Prostate gland (tissue), 2 donors: ENCODE results near the gene DUSP12. TPM values are rescaled to one million over a fixed set of nuclear protein-coding genes. Genes with fewer than 3 reads are reported as not detected.

Source experiments
- DNase-seq: peaks from one replicate; pipeline ENCODE4 v3.0.0-alpha.2; 2019; ENCODE audit warnings: low spot score
- H3K27ac ChIP-seq, 2 donors: fragments of 200-600 bp; sonication (generic); 2 replicates each; pipeline ENCODE4 v1.5.1; 2017 to 2019
- H3K27me3 ChIP-seq: fragments of 200-600 bp; sonication (generic); replicated peaks from 2 replicates; pipeline ENCODE4 v1.5.1; 2019; ENCODE audit not compliant: insufficient read depth
- H3K36me3 ChIP-seq, 2 donors: fragments of 200-600 bp; sonication (generic); 1 replicate in 1 of 2; 2 replicates in 1 of 2; pipeline versions ENCODE4 v1.5.1 to v1.8.1; 2017 to 2019
- H3K4me1 ChIP-seq: fragments of 200-600 bp; sonication (generic); replicated peaks from 2 replicates; pipeline ENCODE4 v1.5.1; 2019
- H3K4me3 ChIP-seq, 2 donors: fragments of 200-600 bp; sonication (generic); 2 replicates each; pipeline ENCODE4 v1.5.1; 2017 to 2019
- H3K9me3 ChIP-seq: fragments of 200-600 bp; sonication (generic); 2 replicates; pipeline ENCODE4 v1.5.1; 2017
- CTCF ChIP-seq, 4 experiments: fragments of 200-600 bp in 2 of 4; fragments of 450-650 bp in 2 of 4; sonication (generic) in 2 of 4; IDR thresholded peaks; 1 replicate in 3 of 4; 2 replicates in 1 of 4; pipeline ENCODE4 v1.5.1; 2016 to 2019; ENCODE audit warnings: antibody characterized with exemption in 4 of 4, mild to moderate bottlenecking in 2 of 4, moderate library complexity in 2 of 4
- POLR2A ChIP-seq: fragments of 450-650 bp; IDR thresholded peaks from one replicate; pipeline ENCODE4 v1.6.1; 2016; ENCODE audit warnings: antibody characterized with exemption, mild to moderate bottlenecking
- POLR2AphosphoS5 ChIP-seq: sonication (generic); formaldehyde crosslinking; IDR thresholded peaks from one replicate; pipeline ENCODE4 v1.6.1; 2017; ENCODE audit warnings: antibody characterized with exemption
- WGBS: methylation state at CpG from one replicate; pipeline ENCODE4 v1.1.5; 2018; 5-methylcytosine and 5-hydroxymethylcytosine counted together
- intact Hi-C: fragments of 100-400 bp; cut with DNase I; formaldehyde crosslinking; loops from one replicate; pipeline ENCODE4 v1.14.2; 2022
- total RNA-seq, 2 donors: library from RNA; depleted of rRNA; stranded (reverse); fragments of >200 nt; gene quantifications; one replicate each; pipeline ENCODE4 v1.1.0, GENCODE V29; 2016

DUSP12 gene
- total RNA-seq, 2 donors from 2014 or later = 34.4 to 35.6 TPM

- no peaks in the 10 kb centered on the region for H3K4me1 ChIP-seq
- no peak overlapping the region for H3K4me3 ChIP-seq
- WGBS = 89% methylated on average over 1 of the region's 1 CpG
- no peaks in the 10 kb centered on the region for H3K9me3 ChIP-seq
- no peaks in the 10 kb centered on the region for H3K27me3 ChIP-seq
- H3K36me3 ChIP-seq = no peaks in the 10 kb centered on the region
- H3K27ac ChIP-seq = no peak overlapping the region
- TF ChIP-seq POLR2AphosphoS5 = no peak
- intact Hi-C loops = no loop called here
- DNase-seq = no peak
Observed at GRCh38 chr1:161784968-161785367, 35.4 kb downstream of the DUSP12 start.

GRCh38 chr1:161787355-161787754 is 37.8 kb downstream of the DUSP12 start:
- DNase-seq = no peak
- Histone ChIP-seq H3K4me3 (no peak overlapping the region), H3K36me3 (no peaks in the 10 kb centered on the region), H3K9me3 (no peaks in the 10 kb centered on the region), H3K27me3 (no peaks in the 10 kb centered on the region), H3K27ac (no peak overlapping the region), H3K4me1 (no peaks in the 10 kb centered on the region)
- 78% methylated on average over 4 of the region's 4 CpGs for WGBS
- TF ChIP-seq POLR2AphosphoS5 = no peak
- no peak for TF ChIP-seq CTCF (IDR thresholded peaks at IDR 0.05)
- no peak for TF ChIP-seq POLR2A
- intact Hi-C loops = no loop called here

- Histone ChIP-seq H3K27ac (no peak overlapping the region), H3K4me3 (no peak overlapping the region), H3K4me1 (no peaks in the 10 kb centered on the region), H3K9me3 (no peaks in the 10 kb centered on the region), H3K27me3 (no peaks in the 10 kb centered on the region), H3K36me3 (no peaks in the 10 kb centered on the region)
- 84% methylated on average over 4 of the region's 4 CpGs for WGBS
- TF ChIP-seq POLR2AphosphoS5 = no peak
- TF ChIP-seq CTCF (IDR thresholded peaks at IDR 0.05) = no peak
- TF ChIP-seq POLR2A = no peak
- DNase-seq = no peak
- intact Hi-C loops = loop anchor here (10.0 kb wide), 1 partner anchor 64 kb away; no protein-coding TSS in a partner anchor
Observed at GRCh38 chr1:161790587-161791317, 41.2 kb downstream of the DUSP12 start.

- intact Hi-C loops = loop anchor here (2.0 to 10.0 kb wide), 2 partner anchors 63 to 245 kb away; no protein-coding TSS in a partner anchor
- Histone ChIP-seq H3K9me3 (no peaks in the 10 kb centered on the region), H3K4me1 (no peaks in the 10 kb centered on the region), H3K27ac (no peak overlapping the region), H3K27me3 (no peaks in the 10 kb centered on the region), H3K36me3 (no peaks in the 10 kb centered on the region), H3K4me3 (no peak overlapping the region)
- 59% methylated on average over 5 of the region's 5 CpGs for WGBS
- no peak for DNase-seq
- TF ChIP-seq CTCF (IDR thresholded peaks at IDR 0.05) (no peak), POLR2A (no peak), POLR2AphosphoS5 (no peak)
Observed at GRCh38 chr1:161791904-161792655, 42.5 kb downstream of the DUSP12 start.

- 37% methylated on average over 3 of the region's 3 CpGs for WGBS
- intact Hi-C loops = loop anchor here (2.0 to 10.0 kb wide), 2 partner anchors 62 to 244 kb away; no protein-coding TSS in a partner anchor
- TF ChIP-seq POLR2A (no peak), POLR2AphosphoS5 (peak; percentile 20), CTCF (IDR thresholded peaks at IDR 0.05) (peak in 3 of 4 experiments; percentile 63 to 77 (median 76))
- no peaks in the 10 kb centered on the region for H3K27me3 ChIP-seq
- H3K36me3 ChIP-seq = no peaks in the 10 kb centered on the region
- peak; percentile 15 for DNase-seq
- H3K4me1 ChIP-seq = no peaks in the 10 kb centered on the region
- no peak overlapping the region for H3K4me3 ChIP-seq
- H3K9me3 ChIP-seq = no peaks in the 10 kb centered on the region
- no peak overlapping the region for H3K27ac ChIP-seq
Observed at GRCh38 chr1:161792740-161793139, 43.2 kb downstream of the DUSP12 start.
